GM21737 (cell line): ENCODE results near the gene ART5.
"Not testable (repeated sequence)": the region's sequence is repeated elsewhere in the genome, so short reads cannot be mapped to it uniquely, and the experiment has no call there.

Source experiments
- ATAC-seq: cut with Tn5 transposase; IDR thresholded peaks from one replicate; pipeline ENCODE4 v1.9.1; 2021; ENCODE audit warnings: mild to moderate bottlenecking, moderate library complexity; ENCODE audit not compliant: unreplicated experiment

The ART5 gene

DNA sequence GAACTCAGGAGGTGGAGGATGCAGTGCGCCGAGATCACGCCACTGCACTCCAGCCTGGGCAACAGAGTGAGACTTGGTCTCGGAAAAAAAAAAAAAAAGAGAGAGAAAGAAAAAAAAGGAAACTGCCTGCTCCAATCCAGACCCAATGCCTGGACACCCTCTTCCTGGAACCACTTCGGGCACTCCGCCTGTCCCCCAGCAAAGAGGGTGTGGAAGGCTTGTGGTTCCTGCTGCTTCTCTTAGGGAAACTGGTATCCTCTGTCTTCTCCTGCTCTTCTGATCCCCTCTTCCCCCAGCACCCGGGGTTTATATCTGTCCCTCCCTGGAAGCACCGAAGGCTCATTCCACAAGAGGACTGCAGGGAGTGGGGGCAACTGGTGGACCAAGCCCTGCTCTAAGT lies 16.5 kb upstream of the ART5 start:
- ATAC-seq: no peak

DNA sequence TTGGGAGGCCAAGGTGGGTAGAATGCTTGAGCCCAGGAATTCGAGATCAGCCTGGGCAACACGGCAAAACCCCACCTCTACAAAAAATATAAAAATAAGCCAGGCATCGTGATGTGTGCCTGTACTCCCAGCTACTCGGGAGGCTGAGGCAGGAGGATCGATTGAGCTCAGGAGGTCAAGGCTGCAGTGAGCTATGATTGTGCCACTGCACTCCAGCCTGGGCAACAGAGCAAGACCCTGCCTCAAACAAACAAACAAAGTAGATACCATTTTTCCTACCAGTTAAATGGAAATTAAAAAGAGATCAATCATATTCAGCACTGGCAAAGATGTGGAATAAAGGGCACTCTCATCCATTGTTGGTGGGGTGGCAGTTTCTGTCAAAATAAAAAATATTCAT lies 15.5 kb upstream of the ART5 start:
- not testable (repeated sequence) for ATAC-seq

DNA sequence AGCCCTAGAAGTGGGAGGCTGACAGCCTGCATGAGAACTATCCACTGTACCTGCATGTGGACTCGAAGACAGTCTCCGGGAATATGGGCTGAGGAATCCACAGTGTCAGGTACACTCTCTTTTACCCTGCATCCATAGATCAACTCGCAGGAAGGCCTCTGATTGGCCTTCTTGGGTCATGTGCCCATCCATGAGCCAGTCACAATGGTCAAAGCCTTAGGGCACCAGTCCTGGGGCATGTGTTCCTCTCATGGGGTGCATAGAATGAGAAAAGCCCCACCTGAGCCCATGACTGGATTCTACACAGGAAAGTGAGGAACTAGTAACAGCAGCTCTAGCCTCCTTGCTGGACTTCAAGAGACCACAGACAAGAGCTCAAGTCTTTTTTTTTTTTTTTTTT lies 13.8 kb upstream of the ART5 start:
- no peak for ATAC-seq

DNA sequence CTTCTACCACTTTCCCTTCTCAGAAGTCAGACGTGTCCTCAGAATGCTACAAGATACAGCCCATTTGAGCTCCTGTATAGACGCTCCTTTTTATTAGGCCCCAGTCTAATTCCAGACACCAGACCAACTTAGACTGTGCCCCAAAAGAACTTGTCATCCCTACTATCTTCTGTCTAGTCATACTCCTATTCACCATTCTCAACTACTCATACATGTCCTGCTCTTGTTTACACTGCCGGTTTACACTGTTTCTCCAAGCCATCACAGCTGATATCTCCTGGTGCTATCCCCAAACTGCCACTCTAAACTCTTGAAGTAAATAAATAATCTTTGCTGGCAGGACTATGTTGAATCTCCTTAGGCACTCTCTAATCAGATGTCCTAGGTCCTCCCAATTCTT lies 10.7 kb upstream of the ART5 start:
- not testable (repeated sequence) for ATAC-seq

DNA sequence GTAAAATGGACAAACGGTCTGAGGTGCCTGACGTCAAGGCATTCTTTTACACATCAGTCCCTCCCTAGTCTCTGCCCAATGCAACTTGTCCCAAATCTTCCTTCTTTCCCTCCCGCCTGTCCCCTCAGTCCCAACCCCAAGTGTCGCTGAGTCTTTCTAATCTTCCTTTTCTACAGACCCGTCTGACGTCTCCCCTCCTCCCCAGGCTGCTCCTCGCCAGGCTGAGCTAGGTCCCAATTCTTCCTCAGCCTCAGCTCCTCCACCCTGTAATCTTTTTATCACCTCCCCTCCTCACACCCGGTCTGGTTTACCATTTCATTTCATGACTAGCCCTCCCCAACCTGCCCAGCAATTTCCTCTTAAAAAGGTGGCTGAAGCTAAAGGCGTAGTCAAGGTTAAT lies 7.6 kb upstream of the ART5 start:
- ATAC-seq: not testable (repeated sequence)

DNA sequence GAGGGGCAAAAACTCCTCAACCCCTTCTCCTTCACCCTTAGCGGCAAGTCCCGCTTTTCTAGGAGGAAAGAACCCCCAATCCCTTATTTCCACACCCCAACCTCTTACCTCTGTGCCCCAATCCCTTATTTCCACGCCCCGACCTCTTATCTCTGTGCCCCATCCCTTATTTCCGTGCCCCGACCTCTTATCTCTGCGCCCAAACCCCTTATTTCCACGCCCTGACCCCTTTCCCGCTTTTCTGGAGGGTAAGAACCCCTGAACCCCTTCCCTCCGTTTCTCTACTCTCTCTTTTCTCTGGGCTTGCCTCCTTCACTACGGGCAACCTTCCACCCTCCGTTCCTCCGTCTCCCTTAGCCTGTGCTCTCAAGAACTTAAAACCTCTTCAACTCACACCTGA lies 7.1 kb upstream of the ART5 start:
- ATAC-seq: not testable (repeated sequence)

DNA sequence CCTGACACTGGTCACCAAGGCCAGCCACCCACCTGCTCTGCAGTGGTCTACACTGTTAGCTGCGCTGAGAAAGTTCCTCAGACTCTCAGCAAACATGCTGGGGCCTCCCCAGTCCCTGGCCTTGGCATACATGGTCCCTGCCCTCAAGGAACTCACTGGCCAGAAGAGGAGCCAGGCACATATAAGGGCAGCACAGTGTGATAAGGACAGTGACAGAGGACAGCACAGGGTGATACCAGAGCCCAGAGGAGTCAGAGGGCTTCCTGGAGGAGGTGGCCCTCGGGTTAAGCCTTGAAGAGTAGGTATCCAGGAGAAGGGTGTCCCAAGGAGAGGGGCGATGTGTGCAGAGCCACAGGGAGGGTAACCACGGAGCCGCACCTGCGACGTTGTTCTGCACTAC lies 3.8 kb upstream of the ART5 start:
- no peak for ATAC-seq

DNA sequence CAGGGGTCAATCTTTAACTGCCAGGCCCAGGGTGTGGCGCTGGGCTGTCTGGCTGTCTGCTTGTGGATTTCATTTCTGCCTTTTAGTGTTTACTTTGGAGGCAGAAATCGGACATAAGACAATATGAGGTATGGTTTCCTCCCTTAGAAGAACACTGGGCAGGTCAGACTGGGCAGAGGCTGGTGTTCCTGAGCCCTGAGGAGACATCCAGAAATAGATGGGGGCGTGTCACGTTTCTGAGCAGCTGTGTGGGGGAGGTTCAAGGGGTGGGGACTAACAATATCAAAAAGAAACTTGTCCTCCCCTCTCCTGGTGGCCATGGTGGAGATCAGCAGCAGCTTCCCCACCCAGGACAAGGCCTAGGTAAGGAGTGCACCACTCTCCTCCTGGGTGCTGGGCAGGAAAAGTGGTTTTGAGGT lies 3.0 kb upstream of the ART5 start, which contains the start of gene ART1:
Gene ART1, plus strand, starts transcription at position 312 of the 419 bp plus-strand sequence. CDS start 14,086 bp downstream, outside the sequence.
- no peak for ATAC-seq

DNA sequence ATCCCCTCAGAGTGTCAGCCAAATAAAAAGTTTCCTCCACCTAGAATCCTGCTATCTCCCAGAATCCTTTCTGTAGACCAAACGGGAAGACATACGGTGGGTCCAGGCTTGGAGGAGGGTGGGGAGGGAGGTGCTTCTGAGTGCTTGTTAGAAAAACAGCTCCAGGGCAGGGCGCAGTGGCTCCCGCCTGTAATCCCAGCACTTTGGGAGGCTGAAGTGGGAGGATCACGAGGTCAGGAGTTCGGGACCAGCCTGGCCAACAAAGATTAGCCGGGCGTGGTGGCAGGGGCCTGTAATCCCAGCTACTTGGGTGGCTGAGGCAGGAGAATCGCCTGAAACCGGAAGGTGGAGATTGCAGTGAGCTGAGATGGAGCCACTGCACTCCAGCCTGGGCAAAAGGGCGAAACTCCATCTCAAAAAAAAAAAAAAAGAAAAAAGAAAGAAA lies 1.3 kb upstream of the ART5 start:
- ATAC-seq: not testable (repeated sequence)

DNA sequence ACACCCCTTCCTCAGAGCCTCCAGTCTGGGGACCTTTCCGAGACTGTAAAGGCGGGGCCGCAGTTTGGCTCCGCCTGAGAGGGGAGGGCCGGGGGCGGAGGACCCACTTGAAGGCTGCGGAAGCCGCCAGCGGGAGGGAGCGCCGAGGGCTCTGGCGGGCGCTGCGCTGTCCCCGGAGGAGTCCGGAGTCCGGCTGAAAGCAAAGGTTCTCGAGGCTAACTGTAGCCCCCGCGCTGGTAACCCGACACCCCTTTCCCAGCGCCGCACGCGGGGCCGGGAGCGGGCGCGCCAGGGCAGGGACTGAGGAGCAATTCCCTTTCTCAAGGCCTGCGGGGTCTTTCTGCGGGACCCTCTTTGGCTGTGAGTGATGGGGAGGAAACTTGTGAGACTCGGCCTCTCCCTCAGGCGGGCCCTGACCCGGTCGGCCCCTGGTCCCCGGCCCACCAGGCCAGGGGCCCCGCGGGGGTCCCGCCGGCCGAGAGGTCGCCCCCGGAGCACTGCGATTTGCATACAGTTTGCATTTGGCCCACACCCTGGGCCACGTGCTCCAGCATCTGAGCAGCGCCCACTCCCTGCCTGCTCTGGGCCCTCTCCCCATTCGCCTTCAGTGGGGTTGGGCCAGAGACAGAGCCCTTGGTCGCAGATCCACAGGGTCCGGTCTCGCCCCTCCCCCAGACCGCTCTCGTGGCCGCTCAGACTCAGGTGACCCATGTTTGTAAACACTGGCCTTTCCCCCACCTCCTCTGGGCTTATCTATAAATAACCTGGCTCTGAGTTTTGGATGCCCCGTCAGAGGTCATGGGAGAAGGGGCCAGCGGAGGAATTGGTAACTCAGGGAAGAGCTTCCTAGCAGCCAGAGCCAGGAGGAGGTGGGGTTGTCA lies 519 bp upstream of the ART5 start:
- no peak for ATAC-seq

DNA sequence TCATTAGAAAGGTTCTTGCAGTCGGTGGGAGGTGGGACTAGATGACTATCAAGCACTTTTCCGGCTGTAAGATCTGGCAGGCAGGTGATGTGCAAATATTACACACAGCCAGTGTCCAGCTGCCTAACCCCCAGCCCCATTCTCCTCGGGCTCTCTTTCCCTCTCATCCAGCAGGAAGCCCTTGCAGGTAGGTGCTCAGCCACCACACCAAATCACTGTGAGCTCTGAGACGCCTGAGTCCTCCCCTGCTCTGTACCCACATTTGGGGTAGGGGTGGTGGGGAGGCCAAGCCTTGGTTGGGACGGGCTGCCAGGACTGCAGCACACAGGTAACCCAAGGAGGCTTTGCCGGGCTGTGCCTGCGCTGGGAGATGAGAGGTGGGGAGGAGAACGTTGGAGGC lies 601 bp downstream of the ART5 start:
- ATAC-seq: no peak

DNA sequence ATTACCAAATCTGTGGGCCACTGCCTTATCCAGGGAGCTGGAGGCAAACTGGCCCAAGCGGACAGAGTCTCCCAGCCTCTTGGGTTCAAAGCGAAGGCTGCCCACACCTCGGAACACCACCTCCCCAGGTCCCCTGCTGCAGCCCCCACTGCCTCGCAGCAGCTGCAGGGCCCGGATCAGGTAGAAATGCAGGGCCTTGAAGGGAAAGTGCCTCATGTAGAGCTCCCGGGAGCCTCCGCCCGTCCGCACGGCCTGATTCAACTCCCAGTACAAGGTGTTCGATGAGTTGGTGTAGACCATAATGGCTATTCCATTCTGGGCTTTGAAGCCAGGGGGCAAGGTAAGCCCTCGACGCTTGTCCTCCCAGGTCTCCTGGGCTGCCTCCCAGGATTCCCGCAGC lies 2.0 kb downstream of the ART5 start:
- no peak for ATAC-seq

DNA sequence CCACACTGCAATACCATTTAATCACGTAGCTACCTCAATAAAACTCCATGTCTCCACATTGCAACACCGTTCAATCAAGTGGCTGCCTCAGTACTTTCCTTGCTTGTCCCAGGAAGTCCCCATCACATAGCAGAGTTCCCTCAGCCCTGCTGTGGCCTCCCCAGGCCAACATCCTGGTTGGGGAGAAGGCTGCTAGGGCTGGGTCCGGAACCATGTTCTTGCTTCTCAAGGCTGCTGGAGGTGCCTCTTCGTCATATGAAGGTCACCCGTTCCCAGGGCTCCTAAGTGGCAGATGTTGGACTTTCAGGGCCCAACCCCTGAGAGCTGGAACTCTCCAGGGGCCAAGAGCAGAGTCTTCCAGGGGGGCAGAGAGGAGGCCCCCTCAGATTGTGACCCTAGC lies 3.3 kb downstream of the ART5 start:
- no peak for ATAC-seq

DNA sequence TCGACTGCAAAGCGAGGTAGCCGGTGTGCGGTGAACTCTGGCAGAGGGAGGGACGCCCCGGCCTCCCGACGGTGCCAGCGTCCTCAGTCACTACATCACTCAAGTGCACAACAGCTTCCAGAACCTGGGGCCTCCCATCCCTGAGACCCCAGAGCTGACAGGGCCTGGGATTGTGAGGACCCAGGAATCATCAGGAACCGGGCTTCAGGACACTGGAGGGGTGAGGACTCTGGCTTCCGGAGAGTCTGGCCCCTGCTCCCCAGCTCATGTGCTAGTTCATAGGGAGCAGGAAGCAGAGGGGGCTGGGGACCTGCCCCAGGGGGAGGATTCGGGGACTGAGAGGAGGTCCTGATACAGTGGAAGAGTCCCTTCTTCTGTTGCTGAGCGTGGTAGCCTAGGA lies 4.6 kb downstream of the ART5 start:
- ATAC-seq: no peak

DNA sequence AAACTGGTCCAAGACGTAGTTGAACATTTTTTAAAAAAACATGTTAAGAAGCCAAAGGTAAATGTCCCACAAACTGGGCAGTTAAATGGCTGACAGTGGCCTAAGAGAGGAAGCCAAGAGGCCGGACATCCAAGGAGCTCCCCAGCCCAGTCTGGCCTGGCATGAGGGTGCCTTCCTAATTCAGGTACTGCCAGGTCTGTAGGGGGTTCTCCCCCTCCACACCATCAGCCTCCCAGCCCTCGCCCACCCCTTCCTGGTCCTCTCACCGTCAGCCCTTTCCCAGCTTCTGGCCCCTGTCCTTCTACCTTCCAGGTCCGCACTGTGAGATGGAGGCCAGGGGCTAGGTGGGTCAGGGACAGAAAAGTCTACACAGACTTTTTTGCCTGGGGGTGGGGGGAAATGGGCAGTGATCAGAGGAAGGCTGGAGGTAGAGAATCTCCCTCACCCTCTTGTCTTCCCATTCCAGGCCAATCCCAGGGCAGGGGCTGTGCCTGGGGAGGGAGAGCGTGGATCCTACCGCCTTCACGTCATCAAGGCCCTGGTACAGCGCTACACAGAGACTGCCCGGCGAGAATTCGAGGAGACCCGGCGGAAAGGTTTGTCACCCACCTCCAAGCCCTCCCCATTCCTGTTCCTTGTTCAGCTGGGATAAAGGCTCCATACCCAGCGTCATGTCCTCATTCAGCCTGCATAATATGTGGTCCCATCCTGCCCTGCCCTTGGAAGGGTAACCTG lies 6.0 kb downstream of the ART5 start:
- no peak for ATAC-seq

DNA sequence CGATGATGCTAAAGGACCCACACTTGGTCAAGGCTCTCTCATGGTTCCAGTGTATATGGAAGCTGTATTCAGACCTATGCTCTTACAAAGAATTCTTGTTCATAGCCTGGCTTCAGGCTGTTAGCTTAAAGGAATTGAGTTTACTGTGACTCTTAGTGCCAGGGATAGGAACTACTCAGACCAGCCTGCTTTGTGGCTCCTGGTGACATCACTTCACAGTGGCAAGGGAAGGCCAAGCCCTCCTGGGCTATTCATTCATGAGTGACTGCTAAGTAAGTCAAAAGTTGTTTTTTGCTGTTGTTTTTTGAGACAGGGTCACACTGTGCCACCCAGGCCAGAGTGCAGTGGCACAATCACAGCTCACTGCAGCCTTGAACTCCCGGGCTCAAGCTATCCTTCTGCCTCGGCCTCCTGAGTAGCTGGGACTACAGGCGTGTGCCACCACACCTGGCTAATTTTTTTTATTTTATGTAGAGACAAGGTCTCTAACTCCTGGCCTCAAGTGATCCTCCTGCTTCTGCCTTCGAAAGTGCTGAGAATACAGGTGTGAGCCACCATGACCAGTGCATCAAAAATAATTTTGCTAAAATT lies 9.6 kb downstream of the ART5 start:
- ATAC-seq: no peak

DNA sequence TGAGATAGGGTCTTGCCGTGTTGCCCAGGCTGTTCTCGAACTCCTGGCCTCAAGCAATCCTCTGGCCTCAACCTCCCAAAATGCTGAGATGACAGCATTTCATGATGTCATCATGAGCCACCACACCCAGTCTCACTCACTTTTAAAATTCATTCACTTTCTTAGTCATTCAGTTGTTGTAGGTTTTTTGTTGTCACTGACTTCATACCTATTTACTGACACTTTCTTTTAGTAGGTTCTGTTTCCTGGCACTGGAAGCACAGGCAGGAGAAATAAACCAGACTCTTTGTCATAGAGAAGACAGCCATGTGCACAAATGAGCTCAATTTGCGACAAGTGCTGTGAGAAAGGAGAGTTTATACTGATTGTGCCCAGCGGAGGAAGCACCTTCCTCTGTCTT lies 10.5 kb downstream of the ART5 start:
- no peak for ATAC-seq

DNA sequence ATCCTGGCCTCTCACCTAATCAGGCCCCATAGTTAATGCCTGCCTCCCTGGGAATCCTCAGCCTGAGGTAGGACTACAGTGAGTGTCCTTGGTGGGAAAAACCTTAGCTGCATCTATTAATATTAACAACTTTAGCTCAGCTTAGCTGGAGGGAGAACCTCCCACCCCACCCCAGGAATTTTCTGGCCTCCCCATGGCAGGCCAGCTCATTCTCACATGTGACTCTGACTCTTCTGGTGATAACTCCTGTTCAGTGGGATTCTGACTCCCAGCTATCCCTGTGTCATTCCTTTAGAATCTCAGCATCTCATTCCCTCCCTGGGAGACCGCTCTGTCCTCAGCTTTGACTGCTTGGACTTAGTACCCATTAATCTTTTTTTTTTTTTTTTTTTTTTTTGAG lies 14.5 kb downstream of the ART5 start:
- ATAC-seq: no peak

DNA sequence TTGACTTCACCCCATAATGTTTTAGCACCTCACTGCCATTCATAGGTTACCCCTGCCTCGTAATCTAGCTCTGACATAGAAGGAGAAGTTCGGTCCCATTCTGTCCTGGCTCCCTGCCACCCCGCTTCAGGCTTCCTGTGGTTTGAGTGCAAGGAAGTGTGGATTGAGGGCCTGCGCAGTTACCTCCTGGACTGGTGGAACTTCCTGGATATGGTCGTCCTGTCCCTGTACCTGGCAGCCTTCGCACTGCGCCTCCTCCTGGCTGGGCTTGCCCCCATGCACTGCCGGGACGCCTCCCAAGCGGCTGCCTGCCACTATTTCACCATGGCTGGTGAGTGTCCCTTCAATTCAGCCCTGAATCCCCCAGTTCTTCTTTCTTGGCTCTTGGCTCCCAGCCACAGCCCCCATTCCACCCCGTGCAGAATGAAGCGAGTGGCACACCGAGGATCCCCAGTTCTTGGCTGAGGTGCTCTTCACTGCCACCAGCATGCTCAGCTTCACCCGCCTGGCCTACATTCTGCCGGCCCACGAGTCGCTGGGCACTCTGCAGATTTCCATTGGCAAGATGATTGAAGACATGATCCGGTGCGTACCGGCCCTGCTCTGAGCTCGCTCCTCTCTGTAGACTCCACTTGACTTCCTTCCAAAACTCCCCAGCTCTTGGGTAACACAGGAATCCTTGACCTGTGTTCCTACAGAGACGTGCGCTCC lies 15.4 kb downstream of the ART5 start:
- no peak for ATAC-seq

DNA sequence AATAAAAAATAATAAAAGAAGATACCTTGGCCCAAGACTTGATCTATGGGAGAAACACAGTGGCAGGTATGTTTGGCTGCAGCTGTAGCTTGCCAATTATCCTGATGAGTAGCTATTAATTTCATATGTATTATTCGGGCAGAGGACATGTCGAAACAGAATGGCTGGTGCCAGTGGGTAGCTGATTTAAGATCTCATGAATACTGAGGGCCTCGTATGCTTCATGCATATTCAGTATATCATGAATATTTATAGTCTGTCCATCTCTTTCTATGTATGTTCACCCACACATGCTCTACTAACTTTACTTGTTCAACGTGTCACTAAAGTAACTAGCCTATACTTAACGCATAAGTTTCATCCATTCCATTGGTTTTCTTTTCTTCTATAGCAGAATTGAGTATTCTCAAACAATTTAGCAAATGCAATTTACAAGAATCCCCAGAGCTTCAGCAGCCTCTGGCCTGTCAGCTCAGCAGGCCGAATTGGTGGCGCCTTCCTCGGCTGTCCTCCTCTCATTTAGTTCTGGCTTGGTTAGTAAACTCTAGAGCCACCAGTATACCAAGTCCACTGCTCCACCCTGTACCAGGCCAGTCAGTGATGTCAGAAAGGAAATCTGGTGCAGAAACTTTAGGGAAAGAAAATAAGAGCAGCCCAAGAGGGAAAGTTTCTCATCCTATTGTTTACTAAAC lies 17.9 kb downstream of the ART5 start:
- no peak for ATAC-seq
